Spleen (tissue), 11 donors: Measurements from ENCODE around the gene SSTR3. TPM values are rescaled to one million over a fixed set of nuclear protein-coding genes. Genes with fewer than 3 reads are reported as not detected.

ENCODE experiments used
- DNase-seq: peaks from one replicate; pipeline ENCODE4 v3.0.0-alpha.2; 2020
- H3K27ac ChIP-seq, 8 donors: fragments of 200-600 bp; sonication (generic) in 7 of 8; 1 replicate in 4 of 8; 2 replicates in 4 of 8; pipeline versions ENCODE4 v1.5.0 to v1.8.0; 2016 to 2021; ENCODE audit warnings: inconsistent platforms in 4 of 8, mild to moderate bottlenecking in 4 of 8, moderate library complexity in 1 of 8
- H3K27me3 ChIP-seq, 7 donors: fragments of 200-600 bp; sonication (generic) in 6 of 7; replicated peaks in 1 of 7; 1 replicate in 4 of 7; 2 replicates in 3 of 7; pipeline versions ENCODE4 v1.5.0 to v1.8.0; 2016 to 2021; ENCODE audit warnings: inconsistent platforms in 3 of 7, mild to moderate bottlenecking in 1 of 7
- H3K36me3 ChIP-seq, 6 donors: fragments of 200-600 bp; sonication (generic) in 5 of 6; 1 replicate in 4 of 6; 2 replicates in 2 of 6; pipeline versions ENCODE4 v1.5.0 to v1.8.0; 2016 to 2021; ENCODE audit warnings: inconsistent platforms in 2 of 6
- H3K4me1 ChIP-seq, 6 donors: fragments of 200-600 bp; sonication (generic) in 5 of 6; 1 replicate in 3 of 6; 2 replicates in 3 of 6; pipeline versions ENCODE4 v1.5.0 to v1.8.0; 2016 to 2021; ENCODE audit warnings: inconsistent platforms in 3 of 6
- H3K4me3 ChIP-seq, 8 donors: fragments of 200-600 bp; sonication (generic) in 7 of 8; 1 replicate in 4 of 8; 2 replicates in 4 of 8; pipeline versions ENCODE4 v1.5.0 to v1.8.0; 2016 to 2021; ENCODE audit warnings: inconsistent platforms in 4 of 8, mild to moderate bottlenecking in 4 of 8, moderate library complexity in 2 of 8
- H3K9me3 ChIP-seq, 8 donors: fragments of 200-600 bp; sonication (generic) in 7 of 8; 1 replicate in 4 of 8; 2 replicates in 4 of 8; pipeline versions ENCODE4 v1.5.0 to v1.8.0; 2016 to 2021; ENCODE audit warnings: inconsistent platforms in 4 of 8
- CTCF ChIP-seq, 11 experiments: fragments of 200-600 bp in 7 of 11; fragments of 450-650 bp in 4 of 11; sonication (generic) in 4 of 11; IDR thresholded peaks in 8 of 11; conservative IDR thresholded peaks in 3 of 11; 1 replicate in 7 of 11; 2 replicates in 4 of 11; pipeline versions ENCODE4 v1.4.0 to v1.8.0; 2016 to 2021; ENCODE audit warnings: antibody characterized with exemption in 11 of 11, inconsistent platforms in 4 of 11, mild to moderate bottlenecking in 1 of 11
- POLR2A ChIP-seq, 3 donors: fragments of 450-650 bp; IDR thresholded peaks; one replicate each; pipeline ENCODE4 v1.5.1; 2017; ENCODE audit warnings: antibody characterized with exemption in 3 of 3, mild to moderate bottlenecking in 1 of 3
- POLR2AphosphoS5 ChIP-seq, 3 donors: sonication (generic); formaldehyde crosslinking; IDR thresholded peaks; one replicate each; pipeline ENCODE4 v1.5.1; 2017; ENCODE audit warnings: antibody characterized with exemption in 3 of 3
- WGBS, 5 donors: extraction: QIAGEN DNeasy Blood & Tissue Kit in 3 of 5; methylation state at CpG; one replicate each; pipeline versions ENCODE4 v1.1.5 to v1.1.7; 2013 to 2018; 5-methylcytosine and 5-hydroxymethylcytosine counted together
- intact Hi-C: fragments of 100-400 bp; cut with DNase I; formaldehyde crosslinking; loops from one replicate; pipeline ENCODE4 v1.15.0; 2023; ENCODE audit warnings: low total_unique reads
- polyA plus RNA-seq, 3 donors: library from polyadenylated mRNA; stranded (reverse); fragments of 200-250 nt; gene quantifications; one replicate each; pipeline ENCODE4 v1.2.1, GENCODE V29; 2013
- total RNA-seq, 7 donors: library from RNA; depleted of rRNA in 3 of 7; stranded (reverse); fragments of >200 nt in 3 of 7; fragmentation: NEBNext Ultra II Directional in 4 of 7; extraction: Animal tissue kit (Norgen Biotek cat#: 25700) in 4 of 7; gene quantifications; one replicate each; pipeline versions ENCODE4 v1.1.0 to v1.2.1, GENCODE V29; 2016 to 2021
- donor health status: healthy with polysubstance abuse.
- donor health status: DM: no; HTN: no; CAD: no; lungs with moderate emphysema.
- donor health status: DM: no; HTN: no; CAD: no.
- donor health status: Bipolar disorder and iron deficiency.
- donor health status: healthy.
- donor health status: DM: no; HTN: no; CAD: no.
- donor health status: DM: yes; HTN: yes; CAD: no.

Gene SSTR3
- total and polyA plus RNA-seq, 10 donors: 0.56 to 2.0 (median 1.1) TPM

GRCh38 chr22:37256075-37256726 is 43.9 kb upstream of the SSTR3 start:
- DNase-seq: peak; percentile 69
- H3K36me3 ChIP-seq: no peaks in the 10 kb centered on the region
- TF ChIP-seq POLR2AphosphoS5 (IDR thresholded peaks at IDR 0.05) (no peak), POLR2A (IDR thresholded peaks at IDR 0.05) (no peak), CTCF (IDR thresholded peaks at IDR 0.05 in 8 of 11, conservative IDR thresholded peaks at IDR 0.05 in 3 of 11) (no peak)
- H3K9me3 ChIP-seq: no peaks in the 10 kb centered on the region
- H3K27ac ChIP-seq: no peak overlapping the region
- intact Hi-C loops: no loop called here
- H3K27me3 ChIP-seq: peaks cover 0 to 35% (median 4%) of the 10 kb centered on the region in 7 donors
- H3K4me3 ChIP-seq: no peak overlapping the region
- peaks cover 4 to 27% (median 21%) of the 10 kb centered on the region in 6 donors for H3K4me1 ChIP-seq
- WGBS, 5 donors: 60 to 79% (median 73%) methylated on average over 10 of the region's 10 CpGs

GRCh38 chr22:37255558-37256006 is 43.3 kb upstream of the SSTR3 start:
- intact Hi-C loops: no loop called here
- Histone ChIP-seq H3K36me3 (no peaks in the 10 kb centered on the region), H3K4me3 (no peak overlapping the region), H3K9me3 (no peaks in the 10 kb centered on the region), H3K27me3 (peaks cover 0 to 34% (median 4%) of the 10 kb centered on the region in 7 donors), H3K27ac (no peak overlapping the region), H3K4me1 (peaks cover 3 to 21% (median 16%) of the 10 kb centered on the region in 6 donors)
- no peak for TF ChIP-seq CTCF (IDR thresholded peaks at IDR 0.05 in 8 of 11, conservative IDR thresholded peaks at IDR 0.05 in 3 of 11)
- no peak for TF ChIP-seq POLR2A (IDR thresholded peaks at IDR 0.05)
- TF ChIP-seq POLR2AphosphoS5 (IDR thresholded peaks at IDR 0.05): no peak
- DNase-seq: no peak

GRCh38 chr22:37254867-37255233 is 42.6 kb upstream of the SSTR3 start:
- H3K4me1 ChIP-seq: peaks cover 0 to 13% (median 9%) of the 10 kb centered on the region in 6 donors
- no peaks in the 10 kb centered on the region for H3K36me3 ChIP-seq
- H3K27ac ChIP-seq: no peak overlapping the region
- TF ChIP-seq POLR2A (IDR thresholded peaks at IDR 0.05): no peak
- no peak for TF ChIP-seq POLR2AphosphoS5 (IDR thresholded peaks at IDR 0.05)
- TF ChIP-seq CTCF (IDR thresholded peaks at IDR 0.05 in 8 of 11, conservative IDR thresholded peaks at IDR 0.05 in 3 of 11): no peak
- WGBS, 5 donors: 75 to 87% (median 82%) methylated on average over 5 of the region's 5 CpGs
- H3K9me3 ChIP-seq: no peaks in the 10 kb centered on the region
- DNase-seq: no peak
- H3K4me3 ChIP-seq: no peak overlapping the region
- H3K27me3 ChIP-seq: peaks cover 0 to 27% (median 4%) of the 10 kb centered on the region in 7 donors
- intact Hi-C loops: no loop called here

GRCh38 chr22:37254209-37254866 is 42.1 kb upstream of the SSTR3 start:
- DNase-seq: peak; percentile 21
- no peak overlapping the region for H3K27ac ChIP-seq
- intact Hi-C loops: no loop called here
- H3K36me3 ChIP-seq: no peaks in the 10 kb centered on the region
- no peak overlapping the region for H3K4me3 ChIP-seq
- no peaks in the 10 kb centered on the region for H3K9me3 ChIP-seq
- peaks cover 0 to 21% (median 2%) of the 10 kb centered on the region in 7 donors for H3K27me3 ChIP-seq
- WGBS, 5 donors: 82 to 98% (median 89%) methylated on average over 5 of the region's 5 CpGs
- H3K4me1 ChIP-seq: peaks cover 0 to 8% (median 4%) of the 10 kb centered on the region in 6 donors
- TF ChIP-seq POLR2AphosphoS5 (IDR thresholded peaks at IDR 0.05) (no peak), POLR2A (IDR thresholded peaks at IDR 0.05) (no peak), CTCF (IDR thresholded peaks at IDR 0.05 in 8 of 11, conservative IDR thresholded peaks at IDR 0.05 in 3 of 11) (no peak)
